GM12878 (cell line): ENCODE results near the gene AGRN. TPM values are rescaled to one million over a fixed set of nuclear protein-coding genes. Genes with fewer than 3 reads are reported as not detected.
"Not testable (repeated sequence)": the region's sequence is repeated elsewhere in the genome, so short reads cannot be mapped to it uniquely, and the experiment has no call there.

Source experiments
- ATAC-seq: fragments of 200-7000 bp; cut with Tn5 transposase; 3 replicates; pipeline ENCODE4 v1.9.1; 2020; ENCODE audit warnings: mild to moderate bottlenecking, moderate library complexity
- BruUV-seq: library from RNA; stranded (reverse); fragments of 400-500 nt; replicated peaks from 2 replicates; lab custom pipeline; 2021; lab: Mats Ljungman, UMichigan
- CTCF ChIA-PET: fragments of 300-600 bp; sonication (Branson Sonifier 250); formaldehyde crosslinking; extraction: SDS; loops from one replicate; lab custom pipeline; 2021; ENCODE audit warnings: inconsistent platforms; lab: Yijun Ruan, JAX
- POLR2A ChIA-PET: fragments of 350-600 bp; formaldehyde crosslinking; extraction: SDS; loops from one replicate; lab custom pipeline; 2021; ENCODE audit warnings: inconsistent platforms; lab: Charles Lee
- RAD21 ChIA-PET: fragments of 300-600 bp; sonication (Branson Sonifier 250); formaldehyde crosslinking; loops from one replicate; lab custom pipeline; 2023; ENCODE audit warnings: antibody characterized with exemption; ENCODE audit not compliant: unreplicated experiment; lab: Charles Lee
- SMC1A ChIA-PET: fragments of 300-600 bp; sonication (Branson Sonifier 250); formaldehyde crosslinking; loops from one replicate; lab custom pipeline; 2023; ENCODE audit not compliant: unreplicated experiment, uncharacterized antibody; lab: Charles Lee
- DNase-seq: peaks from one replicate; pipeline ENCODE4 v3.0.0-alpha.2; 2011; ENCODE audit warnings: low read depth, low spot score
- FAIRE-seq: peaks from 3 replicates; lab custom pipeline; 2011; peaks lifted over from hg19 to GRCh38; lab: Jason Lieb, UNC
- H2AFZ ChIP-seq: 2 replicates; pipeline ENCODE4 v1.6.0; 2011; ENCODE audit warnings: low read depth, low read length, control low read depth; ENCODE audit not compliant: control insufficient read depth
- H3K27ac ChIP-seq: 2 replicates; pipeline ENCODE4 v1.5.1; 2011; ENCODE audit warnings: control low read depth; ENCODE audit not compliant: control insufficient read depth, insufficient read depth
- H3K27me3 ChIP-seq, 2 experiments: replicated peaks in 1 of 2; 2 replicates each; pipeline versions ENCODE4 v1.6.0 to v1.6.1; 2011; ENCODE audit warnings: low read length in 1 of 2; ENCODE audit not compliant: control insufficient read depth in 2 of 2, insufficient read depth in 2 of 2
- H3K36me3 ChIP-seq, 2 experiments: 2 replicates each; pipeline ENCODE4 v1.5.1; 2011; ENCODE audit warnings: low read length in 1 of 2; ENCODE audit not compliant: control insufficient read depth in 2 of 2, insufficient read depth in 2 of 2
- H3K4me1 ChIP-seq: 2 replicates; pipeline ENCODE4 v1.6.1; 2011; ENCODE audit warnings: mild to moderate bottlenecking, low read length, moderate library complexity, mixed read lengths; ENCODE audit not compliant: control insufficient read depth, insufficient read depth
- H3K4me2 ChIP-seq: 2 replicates; pipeline ENCODE4 v1.6.0; 2011; ENCODE audit warnings: control low read depth; ENCODE audit not compliant: control insufficient read depth, insufficient read depth
- H3K4me3 ChIP-seq: fragments of 200-600 bp; sonication (generic); 2 replicates; pipeline ENCODE4 v1.5.1; 2016
- H3K79me2 ChIP-seq: 2 replicates; pipeline ENCODE4 v1.6.0; 2011; ENCODE audit warnings: low read length; ENCODE audit not compliant: control insufficient read depth, insufficient read depth
- H3K9ac ChIP-seq: 2 replicates; pipeline ENCODE4 v1.8.0; 2011; ENCODE audit warnings: low read length, control low read depth, mixed read lengths; ENCODE audit not compliant: control insufficient read depth, insufficient read depth
- H3K9me3 ChIP-seq: replicated peaks from 3 replicates; pipeline ENCODE4 v1.5.1; 2011; ENCODE audit warnings: mild to moderate bottlenecking, low read length; ENCODE audit not compliant: control insufficient read depth, insufficient read depth
- H4K20me1 ChIP-seq: 2 replicates; pipeline ENCODE4 v1.6.0; 2011; ENCODE audit not compliant: control insufficient read depth, insufficient read depth
- BHLHE40 ChIP-seq, 2 experiments: fragments of 450-650 bp in 1 of 2; IDR thresholded peaks; 2 replicates each; pipeline ENCODE4 v1.6.1; 2011 to 2017; ENCODE audit warnings: low read depth in 2 of 2, borderline replicate concordance in 1 of 2, improper control_type of control experiment in 1 of 2, low read length in 1 of 2, mild to moderate bottlenecking in 1 of 2
- SMC3 ChIP-seq: IDR thresholded peaks from 2 replicates; pipeline ENCODE4 v1.6.1; 2011; ENCODE audit warnings: low read length, improper control_type of control experiment, borderline replicate concordance
- SUPT20H ChIP-seq: IDR thresholded peaks from 2 replicates; pipeline ENCODE4 v1.6.1; 2011; ENCODE audit warnings: low read depth, mild to moderate bottlenecking, low read length, moderate library complexity, borderline replicate concordance; ENCODE audit not compliant: control insufficient read depth
- TCF12 ChIP-seq: IDR thresholded peaks from 2 replicates; pipeline ENCODE4 v1.6.1; 2011; ENCODE audit warnings: low read depth, mild to moderate bottlenecking, low read length
- WGBS: methylation state at CpG from one replicate; pipeline ENCODE4 v1.1.6; 2016; ENCODE audit warnings: low lambda C conversion rate; ENCODE audit not compliant: insufficient replicate concordance, insufficient coverage; ENCODE audit errors: missing lambda C conversion rate; 5-methylcytosine and 5-hydroxymethylcytosine counted together
- in situ Hi-C: fragments of 300-500 bp; cut with MboI; formaldehyde crosslinking; loops from 9 replicates; pipeline ENCODE4 v1.14.3; 2018; ENCODE audit warnings: mixed read lengths
- intact Hi-C: fragments of 100-400 bp; cut with micrococcal nuclease; formaldehyde crosslinking; loops from one replicate; pipeline ENCODE4 v1.14.2; 2022; ENCODE audit not compliant: unreplicated experiment
- polyA plus RNA-seq, 11 experiments: library from polyadenylated mRNA; depleted of rRNA in 4 of 11; unstranded in 6 of 11; stranded (reverse) in 5 of 11; fragments of >200 nt; fragmentation: Nextera tagmentation in 4 of 11; fragmentation: Illumina TruSeq in 1 of 11; extraction: Ambion mirVana in 4 of 11; extraction: Trizol in 1 of 11; gene quantifications; 1 replicate in 1 of 11; 2 replicates in 10 of 11; pipeline versions ENCODE4 v1.2.1 to v1.2.3, GENCODE V29; 2011 to 2016; ENCODE audit warnings: inconsistent platforms in 2 of 11, missing spikeins in 2 of 11, low read depth in 1 of 11
- total RNA-seq, 4 experiments: library from RNA; depleted of rRNA in 3 of 4; stranded (reverse); fragments of >200 nt in 3 of 4; fragmentation: Illumina TruSeq in 1 of 4; extraction: Trizol in 1 of 4; gene quantifications; 2 replicates each; pipeline versions ENCODE4 v1.2.1 to v1.2.3, GENCODE V29; 2013 to 2021
- TF ChIP-seq, protein P1 (sequence below): IDR thresholded peaks from 2 replicates; pipeline ENCODE4 v1.6.1; 2012; ENCODE audit warnings: mild to moderate bottlenecking, low read depth, low read length

Gene AGRN
- total and polyA plus RNA-seq, 10 of the 15 experiments (the other 5 are each of a cell fraction or from before 2014, with no cell fraction given), result 0.02 to 41.8 (median 4.1) TPM

GRCh38 chr1:1075148-1075935, 55.4 kb downstream of the AGRN start:
- ChIA-PET SMC1A (no interaction called here), CTCF (no interaction called here), POLR2A (no interaction called here), RAD21 (no interaction called here)
- TF ChIP-seq BHLHE40 (IDR thresholded peaks at IDR 0.05; ENCODE audit: borderline replicate concordance in 1 of 2, low read depth in 2 of 2, low read length in 1 of 2) (no peak), SMC3 (no peak), TCF12 (no peak), SUPT20H (no peak)
- TF ChIP-seq, protein P1, sequence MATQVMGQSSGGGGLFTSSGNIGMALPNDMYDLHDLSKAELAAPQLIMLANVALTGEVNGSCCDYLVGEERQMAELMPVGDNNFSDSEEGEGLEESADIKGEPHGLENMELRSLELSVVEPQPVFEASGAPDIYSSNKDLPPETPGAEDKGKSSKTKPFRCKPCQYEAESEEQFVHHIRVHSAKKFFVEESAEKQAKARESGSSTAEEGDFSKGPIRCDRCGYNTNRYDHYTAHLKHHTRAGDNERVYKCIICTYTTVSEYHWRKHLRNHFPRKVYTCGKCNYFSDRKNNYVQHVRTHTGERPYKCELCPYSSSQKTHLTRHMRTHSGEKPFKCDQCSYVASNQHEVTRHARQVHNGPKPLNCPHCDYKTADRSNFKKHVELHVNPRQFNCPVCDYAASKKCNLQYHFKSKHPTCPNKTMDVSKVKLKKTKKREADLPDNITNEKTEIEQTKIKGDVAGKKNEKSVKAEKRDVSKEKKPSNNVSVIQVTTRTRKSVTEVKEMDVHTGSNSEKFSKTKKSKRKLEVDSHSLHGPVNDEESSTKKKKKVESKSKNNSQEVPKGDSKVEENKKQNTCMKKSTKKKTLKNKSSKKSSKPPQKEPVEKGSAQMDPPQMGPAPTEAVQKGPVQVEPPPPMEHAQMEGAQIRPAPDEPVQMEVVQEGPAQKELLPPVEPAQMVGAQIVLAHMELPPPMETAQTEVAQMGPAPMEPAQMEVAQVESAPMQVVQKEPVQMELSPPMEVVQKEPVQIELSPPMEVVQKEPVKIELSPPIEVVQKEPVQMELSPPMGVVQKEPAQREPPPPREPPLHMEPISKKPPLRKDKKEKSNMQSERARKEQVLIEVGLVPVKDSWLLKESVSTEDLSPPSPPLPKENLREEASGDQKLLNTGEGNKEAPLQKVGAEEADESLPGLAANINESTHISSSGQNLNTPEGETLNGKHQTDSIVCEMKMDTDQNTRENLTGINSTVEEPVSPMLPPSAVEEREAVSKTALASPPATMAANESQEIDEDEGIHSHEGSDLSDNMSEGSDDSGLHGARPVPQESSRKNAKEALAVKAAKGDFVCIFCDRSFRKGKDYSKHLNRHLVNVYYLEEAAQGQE, result no peak
- peaks cover 15% of the 10 kb centered on the region for H3K4me1 ChIP-seq
- H3K9ac ChIP-seq, result no peak overlapping the region
- FAIRE-seq (no peak), ATAC-seq (no peak), DNase-seq (no peak)
- no peak overlapping the region for H3K4me2 ChIP-seq
- H3K79me2 ChIP-seq, result no peaks in the 10 kb centered on the region
- intact Hi-C loops (no loop called here), in situ Hi-C loops (no loop called here)
- 23% methylated on average over 12 of the region's 21 CpGs for WGBS
- no peak overlapping the region for H2AFZ ChIP-seq
- no peak overlapping the region for H3K27ac ChIP-seq
- no peaks in the 10 kb centered on the region for H3K36me3 ChIP-seq
- H3K27me3 ChIP-seq, result no peaks in the 10 kb centered on the region; a peak in 1 of 4 replicates
- BruUV-seq, result no TSS peak
- H3K9me3 ChIP-seq, result no peaks in the 10 kb centered on the region
- no peak overlapping the region for H3K4me3 ChIP-seq
- no peaks in the 10 kb centered on the region for H4K20me1 ChIP-seq

GRCh38 chr1:1077396-1077795, 57.5 kb downstream of the AGRN start:
- POLR2A ChIA-PET, FAIRE-seq, H2AFZ ChIP-seq, H3K27ac ChIP-seq, H3K36me3 ChIP-seq, DNase-seq, BruUV-seq, intact Hi-C loops, ATAC-seq, CTCF ChIA-PET, H3K9ac ChIP-seq, H3K79me2 ChIP-seq, H3K4me3 ChIP-seq, in situ Hi-C loops, H3K27me3 ChIP-seq, SMC1A ChIA-PET, H3K4me2 ChIP-seq, H4K20me1 ChIP-seq, H3K9me3 ChIP-seq, RAD21 ChIA-PET: not testable (repeated sequence)
- WGBS, result 40% methylated on average over 1 of the region's 21 CpGs
- H3K4me1 ChIP-seq, result peaks cover 10% of the 10 kb centered on the region
